Liver (tissue), 9 donors: ENCODE data around the gene ZNF146. TPM values are rescaled to one million over a fixed set of nuclear protein-coding genes. Genes with fewer than 3 reads are reported as not detected.

Experiments used
- DNase-seq: peaks from one replicate; pipeline ENCODE4 v3.0.0-alpha.2; 2017; ENCODE audit warnings: low spot score
- H3K27ac ChIP-seq, 2 donors: one replicate each; pipeline ENCODE4 v1.7.0; 2013; ENCODE audit warnings: inconsistent platforms in 2 of 2, low read length in 2 of 2, control low read depth in 1 of 2, low read depth in 1 of 2, mild to moderate bottlenecking in 1 of 2
- H3K27me3 ChIP-seq, 4 donors: one replicate each; pipeline versions ENCODE4 v1.6.1 to v1.7.0; 2013; ENCODE audit warnings: low read length in 3 of 4, inconsistent platforms in 1 of 4, mild to moderate bottlenecking in 1 of 4, moderate library complexity in 1 of 4; ENCODE audit not compliant: control insufficient read depth in 4 of 4, insufficient read depth in 4 of 4
- H3K36me3 ChIP-seq, 4 donors: one replicate each; pipeline versions ENCODE4 v1.6.1 to v1.7.0; 2013; ENCODE audit warnings: low read length in 3 of 4, mild to moderate bottlenecking in 3 of 4, low read depth in 1 of 4, moderate library complexity in 1 of 4; ENCODE audit not compliant: control insufficient read depth in 4 of 4, insufficient read depth in 3 of 4
- H3K4me1 ChIP-seq, 4 donors: one replicate each; pipeline versions ENCODE4 v1.6.1 to v1.7.0; 2013; ENCODE audit warnings: low read length in 3 of 4, mild to moderate bottlenecking in 3 of 4, moderate library complexity in 1 of 4; ENCODE audit not compliant: control insufficient read depth in 4 of 4, insufficient read depth in 4 of 4
- H3K4me3 ChIP-seq, 3 donors: one replicate each; pipeline versions ENCODE4 v1.6.1 to v1.7.0; 2013; ENCODE audit warnings: low read length in 3 of 3, control low read depth in 1 of 3, low read depth in 1 of 3, mild to moderate bottlenecking in 1 of 3
- H3K9ac ChIP-seq, 2 donors: one replicate each; pipeline ENCODE4 v1.7.0; 2013; ENCODE audit warnings: low read length in 2 of 2, mild to moderate bottlenecking in 2 of 2, moderate library complexity in 2 of 2, control low read depth in 1 of 2, low read depth in 1 of 2
- H3K9me3 ChIP-seq, 4 donors: one replicate each; pipeline versions ENCODE4 v1.6.1 to v1.7.0; 2013; ENCODE audit warnings: low read length in 3 of 4; ENCODE audit not compliant: control insufficient read depth in 4 of 4
- ATF3 ChIP-seq: IDR thresholded peaks from 2 replicates; pipeline ENCODE4 v1.6.1; 2016; ENCODE audit warnings: antibody characterized with exemption
- CTCF ChIP-seq: fragments of 150-350 bp; IDR thresholded peaks from 2 replicates; pipeline ENCODE4 v1.5.1; 2017; ENCODE audit warnings: improper control_type of control experiment, low read depth, low read length; ENCODE audit not compliant: missing input control
- EGR1 ChIP-seq, 2 donors: IDR thresholded peaks; 2 replicates each; pipeline ENCODE4 v1.6.1; 2016 to 2018; ENCODE audit warnings: antibody characterized with exemption in 2 of 2, low read depth in 2 of 2
- FOXA1 ChIP-seq: IDR thresholded peaks from 2 replicates; pipeline ENCODE4 v1.6.1; 2016; ENCODE audit warnings: antibody characterized with exemption
- FOXA2 ChIP-seq: IDR thresholded peaks from 2 replicates; pipeline ENCODE4 v1.6.1; 2016; ENCODE audit warnings: antibody characterized with exemption
- GABPA ChIP-seq, 2 donors: IDR thresholded peaks in 1 of 2; conservative IDR thresholded peaks in 1 of 2; 2 replicates each; pipeline ENCODE4 v1.6.1; 2016; ENCODE audit warnings: antibody characterized with exemption in 2 of 2, mild to moderate bottlenecking in 1 of 2, moderate library complexity in 1 of 2
- HNF4A ChIP-seq, 2 donors: conservative IDR thresholded peaks; 2 replicates each; pipeline ENCODE4 v1.6.1; 2016; ENCODE audit warnings: antibody characterized with exemption in 2 of 2, mild to moderate bottlenecking in 2 of 2
- HNF4G ChIP-seq: IDR thresholded peaks from 2 replicates; pipeline ENCODE4 v1.6.1; 2016; ENCODE audit warnings: antibody characterized with exemption
- JUND ChIP-seq, 2 donors: IDR thresholded peaks; 2 replicates each; pipeline ENCODE4 v1.6.1; 2016; ENCODE audit warnings: antibody characterized with exemption in 2 of 2
- MAX ChIP-seq: IDR thresholded peaks from 2 replicates; pipeline ENCODE4 v1.6.1; 2016; ENCODE audit warnings: antibody characterized with exemption
- NR2F2 ChIP-seq: IDR thresholded peaks from 2 replicates; pipeline ENCODE4 v1.6.1; 2016; ENCODE audit warnings: antibody characterized with exemption
- RAD21 ChIP-seq, 2 donors: IDR thresholded peaks; 2 replicates each; pipeline ENCODE4 v1.6.1; 2016; ENCODE audit warnings: antibody characterized with exemption in 2 of 2, mild to moderate bottlenecking in 2 of 2
- REST ChIP-seq: IDR thresholded peaks from 2 replicates; pipeline ENCODE4 v1.6.1; 2016; ENCODE audit warnings: antibody characterized with exemption, mild to moderate bottlenecking
- RXRA ChIP-seq, 2 donors: IDR thresholded peaks; 2 replicates each; pipeline ENCODE4 v1.6.1; 2017 to 2018; ENCODE audit warnings: antibody characterized with exemption in 2 of 2, mild to moderate bottlenecking in 1 of 2
- SP1 ChIP-seq: IDR thresholded peaks from 2 replicates; pipeline ENCODE4 v1.6.1; 2018; ENCODE audit warnings: antibody characterized with exemption, mild to moderate bottlenecking
- TAF1 ChIP-seq: conservative IDR thresholded peaks from 2 replicates; pipeline ENCODE4 v1.6.1; 2016; ENCODE audit warnings: antibody characterized with exemption, mild to moderate bottlenecking
- YY1 ChIP-seq: IDR thresholded peaks from 2 replicates; pipeline ENCODE4 v1.6.1; 2016; ENCODE audit warnings: antibody characterized with exemption, mild to moderate bottlenecking
- ZBTB33 ChIP-seq: IDR thresholded peaks from 2 replicates; pipeline ENCODE4 v1.6.1; 2016; ENCODE audit warnings: antibody characterized with exemption
- WGBS: extraction: QIAGEN DNeasy Blood & Tissue Kit; methylation state at CpG from one replicate; pipeline ENCODE4 v1.1.7; 2013; 5-methylcytosine and 5-hydroxymethylcytosine counted together
- polyA plus RNA-seq, 2 donors: library from polyadenylated mRNA; stranded (reverse) in 1 of 2; unstranded in 1 of 2; fragments of 200-250 nt in 1 of 2; fragments of >200 nt in 1 of 2; fragmentation: Nextera tagmentation in 1 of 2; extraction: Ambion mirVana in 1 of 2; gene quantifications; one replicate each; pipeline versions ENCODE4 v1.2.1 to v1.2.3, GENCODE V29; 2013 to 2015
- total RNA-seq, 2 donors: library from RNA; depleted of rRNA; stranded (reverse); fragments of >200 nt; gene quantifications; one replicate each; pipeline ENCODE4 v1.2.3, GENCODE V29; 2014
- donor health status: healthy.
- donor health status: healthy.
- donor health status: healthy.
- donor health status: healthy.
- donor health status: healthy.

ZNF146 gene
- total and polyA plus RNA-seq, 4 donors = 16.6 to 48.6 (median 24.1) TPM

GRCh38 chr19:36244066-36244465, 29.2 kb downstream of the ZNF146 start:
- TF ChIP-seq REST (no peak), YY1 (no peak), ATF3 (no peak), FOXA2 (no peak), FOXA1 (no peak), CTCF (no peak), HNF4A (conservative IDR thresholded peaks at IDR 0.05) (no peak), ZBTB33 (no peak), RAD21 (IDR thresholded peaks at IDR 0.05) (no peak), HNF4G (no peak), SP1 (no peak), GABPA (IDR thresholded peaks at IDR 0.05 in 1 of 2, conservative IDR thresholded peaks at IDR 0.05 in 1 of 2) (no peak), NR2F2 (no peak), EGR1 (IDR thresholded peaks at IDR 0.05; ENCODE audit: low read depth in 2 of 2) (no peak), TAF1 (no peak), MAX (no peak), JUND (IDR thresholded peaks at IDR 0.05) (no peak), RXRA (IDR thresholded peaks at IDR 0.05) (no peak)
- Histone ChIP-seq H3K4me1 (peaks cover 0 to 2% (median 0%) of the 10 kb centered on the region in 4 donors), H3K9me3 (peaks cover 10 to 42% (median 26%) of the 10 kb centered on the region in 4 donors), H3K27ac (no peak overlapping the region), H3K36me3 (peaks cover 0 to 5% (median 0%) of the 10 kb centered on the region in 4 donors), H3K9ac (no peak overlapping the region), H3K4me3 (peak overlapping the region in 1 of 3 donors; percentile 28), H3K27me3 (no peaks in the 10 kb centered on the region)
- DNase-seq = no peak
- WGBS = 81% methylated on average over 11 of the region's 11 CpGs
